Keratinocyte (primary cell): ENCODE measurements around the gene MRO. TPM values are rescaled to one million over a fixed set of nuclear protein-coding genes. Genes with fewer than 3 reads are reported as not detected.

Experiments used
- DNase-seq: peaks from one replicate; pipeline ENCODE4 v3.0.0-alpha.2; 2011; ENCODE audit warnings: low read depth, missing footprints, low spot score
- FAIRE-seq: peaks from 2 replicates; lab custom pipeline; 2011; peaks lifted over from hg19 to GRCh38; lab: Jason Lieb, UNC
- H2AFZ ChIP-seq: 2 replicates; pipeline ENCODE4 v1.6.0; 2012; ENCODE audit warnings: low read length, control low read depth, inconsistent platforms; ENCODE audit not compliant: control insufficient read depth
- H3K27ac ChIP-seq: 2 replicates; pipeline ENCODE4 v1.5.1; 2011; ENCODE audit warnings: low read length; ENCODE audit not compliant: control insufficient read depth, insufficient read depth
- H3K27me3 ChIP-seq: 3 replicates; pipeline ENCODE4 v1.6.0; 2011; ENCODE audit warnings: low read length; ENCODE audit not compliant: control insufficient read depth, insufficient read depth; ENCODE audit errors: extremely low read depth
- H3K36me3 ChIP-seq, 2 experiments: 2 replicates in 1 of 2; 3 replicates in 1 of 2; pipeline ENCODE4 v1.5.1; 2011; ENCODE audit warnings: low read length in 2 of 2, mild to moderate bottlenecking in 1 of 2; ENCODE audit not compliant: control insufficient read depth in 2 of 2, insufficient read depth in 2 of 2; ENCODE audit errors: extremely low read depth in 1 of 2
- H3K4me1 ChIP-seq: 3 replicates; pipeline ENCODE4 v1.5.1; 2011; ENCODE audit warnings: low read length; ENCODE audit not compliant: control insufficient read depth, insufficient read depth; ENCODE audit errors: extremely low read depth
- H3K4me2 ChIP-seq: 3 replicates; pipeline ENCODE4 v1.6.0; 2011; ENCODE audit warnings: low read depth, low read length; ENCODE audit not compliant: control insufficient read depth, insufficient read depth; ENCODE audit errors: extremely low read depth
- H3K4me3 ChIP-seq, 3 experiments: fragments of 200-600 bp in 1 of 3; sonication (generic) in 1 of 3; 2 replicates in 2 of 3; 3 replicates in 1 of 3; pipeline ENCODE4 v1.5.1; 2011 to 2016; ENCODE audit warnings: low read length in 3 of 3, mild to moderate bottlenecking in 3 of 3, control low read depth in 2 of 3, inconsistent platforms in 1 of 3, low read depth in 1 of 3, mixed read lengths in 1 of 3, mixed run types in 1 of 3, moderate library complexity in 1 of 3; ENCODE audit not compliant: control insufficient read depth in 2 of 3, insufficient read depth in 2 of 3; ENCODE audit errors: extremely low read depth in 1 of 3
- H3K79me2 ChIP-seq: 2 replicates; pipeline ENCODE4 v1.6.0; 2012; ENCODE audit warnings: low read length; ENCODE audit not compliant: control insufficient read depth, insufficient read depth
- H3K9ac ChIP-seq: 3 replicates; pipeline ENCODE4 v1.6.0; 2011; ENCODE audit warnings: low read length; ENCODE audit not compliant: control insufficient read depth, insufficient read depth; ENCODE audit errors: extremely low read depth
- H3K9me1 ChIP-seq: 3 replicates; pipeline ENCODE4 v1.6.0; 2011; ENCODE audit warnings: low read length; ENCODE audit not compliant: control insufficient read depth, insufficient read depth; ENCODE audit errors: extremely low read depth
- H3K9me3 ChIP-seq: 2 replicates; pipeline ENCODE4 v1.5.1; 2012; ENCODE audit warnings: low read depth, low read length; ENCODE audit not compliant: control insufficient read depth
- H4K20me1 ChIP-seq: 3 replicates; pipeline ENCODE4 v1.6.0; 2011; ENCODE audit warnings: low read length; ENCODE audit not compliant: control insufficient read depth, insufficient read depth; ENCODE audit errors: extremely low read depth
- CTCF ChIP-seq, 3 experiments: IDR thresholded peaks in 1 of 3; conservative IDR thresholded peaks in 1 of 3; optimal IDR thresholded peaks in 1 of 3; 2 replicates in 2 of 3; 3 replicates in 1 of 3; pipeline versions ENCODE3 to v1.5.1; 2011; ENCODE audit warnings: low read length in 3 of 3, mild to moderate bottlenecking in 3 of 3, moderate library complexity in 2 of 3, control low read depth in 1 of 3, inconsistent platforms in 1 of 3; ENCODE audit not compliant: insufficient read depth in 2 of 3; ENCODE audit errors: extremely low read depth in 1 of 3
- EZH2 ChIP-seq: IDR thresholded peaks from one replicate; pipeline ENCODE4 v1.6.1; 2012; ENCODE audit warnings: inconsistent platforms, mild to moderate bottlenecking, low read length, moderate library complexity
- dilution Hi-C: fragments of 300-500 bp; cut with MboI; formaldehyde crosslinking; loops from one replicate; pipeline ENCODE4 v1.7.0; 2020; ENCODE audit warnings: low sequenced_read_pairs; ENCODE audit not compliant: extremely low pct_ligation_motif_present
- polyA plus RNA-seq, 5 experiments: library from polyadenylated mRNA; depleted of rRNA in 3 of 5; stranded (reverse) in 3 of 5; stranded (forward) in 1 of 5; unstranded in 1 of 5; fragments of >200 nt; gene quantifications; 1 replicate in 1 of 5; 2 replicates in 3 of 5; 3 replicates in 1 of 5; pipeline versions ENCODE4 v1.2.1 to v1.2.3, GENCODE V29; 2011 to 2012; ENCODE audit warnings: missing spikeins in 2 of 5, low read depth in 1 of 5, low replicate concordance in 1 of 5

The MRO gene
- polyA plus RNA-seq, 1 donor (not counting 4 experiments of a cell fraction or from before 2014, with no cell fraction given): not detected

- TF ChIP-seq CTCF (optimal IDR thresholded peaks at IDR 0.05 in 1 of 3, IDR thresholded peaks at IDR 0.05 in 1 of 3, conservative IDR thresholded peaks at IDR 0.05 in 1 of 3; ENCODE audit: extremely low read depth in 1 of 3, insufficient read depth in 2 of 3, low read length in 3 of 3) (no peak), EZH2 (no peak)
- dilution Hi-C loops: no loop called here
- Histone ChIP-seq H3K79me2 (no peaks in the 10 kb centered on the region), H3K36me3 (no peaks in the 10 kb centered on the region), H3K9me3 (no peaks in the 10 kb centered on the region), H3K4me1 (peaks cover 11% of the 10 kb centered on the region), H2AFZ (no peak overlapping the region), H3K9ac (no peak overlapping the region), H3K27ac (no peak overlapping the region), H3K4me3 (no peak overlapping the region), H3K9me1 (no peaks in the 10 kb centered on the region), H3K27me3 (peaks cover 7% of the 10 kb centered on the region), H4K20me1 (no peaks in the 10 kb centered on the region), H3K4me2 (no peak overlapping the region)
- FAIRE-seq: no peak
- DNase-seq: no peak
Observed at GRCh38 chr18:50816419-50817166, 3.2 kb downstream of the MRO start.

- Histone ChIP-seq H3K4me2 (no peak overlapping the region), H2AFZ (no peak overlapping the region), H3K9ac (no peak overlapping the region), H3K27ac (no peak overlapping the region), H4K20me1 (no peaks in the 10 kb centered on the region), H3K36me3 (no peaks in the 10 kb centered on the region), H3K9me3 (no peaks in the 10 kb centered on the region), H3K4me3 (no peak overlapping the region), H3K27me3 (peaks cover 6% of the 10 kb centered on the region), H3K79me2 (no peaks in the 10 kb centered on the region), H3K4me1 (peaks cover 3% of the 10 kb centered on the region), H3K9me1 (no peaks in the 10 kb centered on the region)
- FAIRE-seq (no peak), DNase-seq (no peak)
- TF ChIP-seq CTCF (optimal IDR thresholded peaks at IDR 0.05 in 1 of 3, IDR thresholded peaks at IDR 0.05 in 1 of 3, conservative IDR thresholded peaks at IDR 0.05 in 1 of 3; ENCODE audit: extremely low read depth in 1 of 3, insufficient read depth in 2 of 3, low read length in 3 of 3) (no peak), EZH2 (no peak)
- dilution Hi-C loops: no loop called here
Observed at GRCh38 chr18:50814395-50814794, 5.4 kb downstream of the MRO start.
